Panc1 (cell line): ENCODE data around the gene DNM1.

ENCODE experiments used
- CTCF ChIP-seq: fragments of 450-650 bp; IDR thresholded peaks from 2 replicates; pipeline ENCODE4 v1.5.1; 2017; ENCODE audit warnings: mild to moderate bottlenecking
- POLR2AphosphoS5 ChIP-seq: IDR thresholded peaks from 2 replicates; pipeline ENCODE4 v1.6.1; 2012; ENCODE audit warnings: mild to moderate bottlenecking, low read depth, low read length, moderate library complexity
- TCF7L2 ChIP-seq: IDR thresholded peaks from 2 replicates; pipeline ENCODE4 v1.6.1; 2011; ENCODE audit warnings: mild to moderate bottlenecking, low read depth, low read length, inconsistent platforms

- TF ChIP-seq POLR2AphosphoS5, result no peak
- TF ChIP-seq CTCF, result no peak
- TF ChIP-seq TCF7L2, result no peak
Observed at GRCh38 chr9:128274245-128274644, 71.1 kb downstream of the DNM1 start.
